HG03060 (cell line): Measurements from ENCODE around the gene SH2B3.
"Not testable (repeated sequence)": the region's sequence is repeated elsewhere in the genome, so short reads cannot be mapped to it uniquely, and the experiment has no call there.

Source experiments
- ATAC-seq: cut with Tn5 transposase; IDR thresholded peaks from one replicate; pipeline ENCODE4 v1.9.1; 2021; ENCODE audit warnings: low read depth, moderate number of reproducible peaks; ENCODE audit not compliant: unreplicated experiment

SH2B3 gene

GRCh38 chr12:111455448-111456320 is 50.0 kb downstream of the SH2B3 start:
- ATAC-seq, result no peak

GRCh38 chr12:111457071-111457470 is 51.3 kb downstream of the SH2B3 start:
- no peak for ATAC-seq

- ATAC-seq, result no peak
Observed at GRCh38 chr12:111457577-111457976, 51.9 kb downstream of the SH2B3 start.

GRCh38 chr12:111458546-111459172 is 52.9 kb downstream of the SH2B3 start:
- no peak for ATAC-seq

GRCh38 chr12:111460111-111460510 is 54.4 kb downstream of the SH2B3 start:
- ATAC-seq, result not testable (repeated sequence)

- no peak for ATAC-seq
Observed at GRCh38 chr12:111462210-111462769, 56.6 kb downstream of the SH2B3 start.

GRCh38 chr12:111467092-111467856 is 61.6 kb downstream of the SH2B3 start:
- no peak for ATAC-seq

GRCh38 chr12:111467857-111468241 is 62.1 kb downstream of the SH2B3 start:
- ATAC-seq, result no peak

- ATAC-seq, result no peak
Observed at GRCh38 chr12:111469401-111469800, 63.7 kb downstream of the SH2B3 start.

- ATAC-seq, result no peak
Observed at GRCh38 chr12:111471236-111471635, 65.5 kb downstream of the SH2B3 start.

GRCh38 chr12:111482462-111482861 is 76.7 kb downstream of the SH2B3 start:
- no peak for ATAC-seq

GRCh38 chr12:111488271-111488670 is 82.5 kb downstream of the SH2B3 start:
- ATAC-seq, result no peak

- ATAC-seq, result no peak
Observed at GRCh38 chr12:111488798-111489197, 83.1 kb downstream of the SH2B3 start.

- ATAC-seq, result not testable (repeated sequence)
Observed at GRCh38 chr12:111492979-111493378, 87.3 kb downstream of the SH2B3 start.

- no peak for ATAC-seq
Observed at GRCh38 chr12:111494676-111495075, 89.0 kb downstream of the SH2B3 start.
